Kidney epithelial cell (primary cell): ENCODE data around the gene CYP2U1. TPM values are rescaled to one million over a fixed set of nuclear protein-coding genes. Genes with fewer than 3 reads are reported as not detected.

Source experiments
- DNase-seq: peaks from one replicate; pipeline ENCODE4 v3.0.0-alpha.2; 2010; ENCODE audit warnings: low read depth
- H3K27me3 ChIP-seq: 2 replicates; pipeline ENCODE4 v1.6.0; 2011; ENCODE audit warnings: low read length; ENCODE audit not compliant: control insufficient read depth, insufficient read depth
- H3K36me3 ChIP-seq: 2 replicates; pipeline ENCODE4 v1.5.1; 2011; ENCODE audit warnings: low read length; ENCODE audit not compliant: control insufficient read depth, insufficient read depth
- H3K4me3 ChIP-seq: 2 replicates; pipeline ENCODE4 v1.5.1; 2011; ENCODE audit warnings: low read depth, mild to moderate bottlenecking, control low read depth, low read length
- CTCF ChIP-seq: IDR thresholded peaks from 2 replicates; pipeline ENCODE4 v1.5.1; 2011; ENCODE audit warnings: mild to moderate bottlenecking, moderate library complexity, low read length, control low read depth, inconsistent platforms; ENCODE audit not compliant: insufficient read depth, poor library complexity, severe bottlenecking
- total RNA-seq: library from RNA; depleted of rRNA; stranded (reverse); fragments of >200 nt; gene quantifications from 2 replicates; pipeline ENCODE4 v1.2.3, GENCODE V29; 2015

Gene CYP2U1
- total RNA-seq, 1 donor from 2014 or later = 11.8 TPM

- TF ChIP-seq CTCF = no peak
- DNase-seq = no peak
- H3K27me3 ChIP-seq = no peaks in the 10 kb centered on the region
- no peaks in the 10 kb centered on the region for H3K36me3 ChIP-seq
- H3K4me3 ChIP-seq = no peak overlapping the region
Measured at GRCh38 chr4:107993969-107994368, 62.6 kb downstream of the CYP2U1 start.

GRCh38 chr4:107994894-107995293 is 63.5 kb downstream of the CYP2U1 start:
- H3K36me3 ChIP-seq = no peaks in the 10 kb centered on the region

GRCh38 chr4:107996949-107997788 is 65.8 kb downstream of the CYP2U1 start:
- no peaks in the 10 kb centered on the region for H3K36me3 ChIP-seq
- TF ChIP-seq CTCF = no peak
- no peak for DNase-seq
- H3K27me3 ChIP-seq = no peaks in the 10 kb centered on the region
- no peak overlapping the region for H3K4me3 ChIP-seq

More at GRCh38 chr4:107994894-107995293, 63.5 kb downstream of the CYP2U1 start:
- no peak for TF ChIP-seq CTCF
- no peak for DNase-seq
- H3K27me3 ChIP-seq = no peaks in the 10 kb centered on the region
- H3K4me3 ChIP-seq = no peak overlapping the region

GRCh38 chr4:107997794-107998193 is 66.4 kb downstream of the CYP2U1 start:
- Histone ChIP-seq H3K36me3 (no peaks in the 10 kb centered on the region), H3K4me3 (no peak overlapping the region), H3K27me3 (no peaks in the 10 kb centered on the region)
- no peak for TF ChIP-seq CTCF
- no peak for DNase-seq

GRCh38 chr4:107999932-108000539 is 68.7 kb downstream of the CYP2U1 start:
- no peaks in the 10 kb centered on the region for H3K27me3 ChIP-seq
- no peak overlapping the region for H3K4me3 ChIP-seq
- no peak for TF ChIP-seq CTCF
- H3K36me3 ChIP-seq = no peaks in the 10 kb centered on the region
- no peak for DNase-seq
